Left colon (tissue), 2 donors: ENCODE data around the gene CSRP2. TPM values are rescaled to one million over a fixed set of nuclear protein-coding genes. Genes with fewer than 3 reads are reported as not detected.

Source experiments
- ATAC-seq: fragments of 200-7000 bp; cut with Tn5 transposase; one replicate; pipeline ENCODE4 v1.9.1; 2020; ENCODE audit warnings: mild to moderate bottlenecking, moderate library complexity
- DNase-seq, 2 donors: peaks; one replicate each; pipeline ENCODE4 v3.0.0-alpha.2; 2020
- intact Hi-C, 2 donors: fragments of 100-400 bp; cut with DNase I in 1 of 2; cut with micrococcal nuclease in 1 of 2; formaldehyde crosslinking; loops; one replicate each; pipeline versions ENCODE4 v1.11.2 to v1.14.0; 2022; cut with DNase I, micrococcal nuclease
- total RNA-seq, 2 donors: library from RNA; stranded (reverse); fragmentation: NEBNext Ultra II Directional; extraction: Animal tissue kit (Norgen Biotek cat#: 25700); gene quantifications; one replicate each; pipeline ENCODE4 v1.2.1, GENCODE V29; 2021
- donor health status: DM: no; HTN: no; CAD: no.
- donor health status: DM: yes; HTN: yes; CAD: no.

The CSRP2 gene
- total RNA-seq, 2 donors from 2014 or later, result 5.7 to 7.8 TPM

- DNase-seq, result no peak
- intact Hi-C loops, result no loop called here
- no peak for ATAC-seq
These were observed 19.6 kb upstream of the CSRP2 start for GRCh38 chr12:76898442-76898841.

GRCh38 chr12:76896274-76896673 lies 17.5 kb upstream of the CSRP2 start:
- ATAC-seq (no peak), DNase-seq (no peak)
- intact Hi-C loops, result no loop called here

DNA sequence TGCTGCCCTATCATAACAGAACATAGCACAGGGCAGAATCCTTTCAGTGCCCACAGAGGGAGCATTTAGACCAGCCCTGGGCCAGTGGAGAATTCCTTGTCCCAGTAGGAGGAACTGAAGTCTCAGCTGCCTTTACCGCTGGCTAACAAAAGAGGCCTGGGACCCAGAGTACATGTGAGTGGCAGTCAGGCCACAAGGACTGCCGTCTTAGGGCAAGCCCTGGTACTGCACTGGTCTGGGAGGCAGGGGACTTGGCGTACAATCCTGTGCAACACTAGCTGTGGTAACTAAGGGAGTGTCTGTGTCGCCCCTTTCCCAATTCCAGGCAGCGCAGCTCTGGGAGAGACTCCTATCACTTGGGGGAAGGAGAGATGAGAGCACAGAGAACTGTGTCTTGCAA lies 17.0 kb upstream of the CSRP2 start:
- DNase-seq (no peak), ATAC-seq (no peak)
- intact Hi-C loops, result no loop called here

- DNase-seq (no peak), ATAC-seq (no peak)
- intact Hi-C loops, result no loop called here
These were observed 12.8 kb upstream of the CSRP2 start for GRCh38 chr12:76891609-76892008.

DNA sequence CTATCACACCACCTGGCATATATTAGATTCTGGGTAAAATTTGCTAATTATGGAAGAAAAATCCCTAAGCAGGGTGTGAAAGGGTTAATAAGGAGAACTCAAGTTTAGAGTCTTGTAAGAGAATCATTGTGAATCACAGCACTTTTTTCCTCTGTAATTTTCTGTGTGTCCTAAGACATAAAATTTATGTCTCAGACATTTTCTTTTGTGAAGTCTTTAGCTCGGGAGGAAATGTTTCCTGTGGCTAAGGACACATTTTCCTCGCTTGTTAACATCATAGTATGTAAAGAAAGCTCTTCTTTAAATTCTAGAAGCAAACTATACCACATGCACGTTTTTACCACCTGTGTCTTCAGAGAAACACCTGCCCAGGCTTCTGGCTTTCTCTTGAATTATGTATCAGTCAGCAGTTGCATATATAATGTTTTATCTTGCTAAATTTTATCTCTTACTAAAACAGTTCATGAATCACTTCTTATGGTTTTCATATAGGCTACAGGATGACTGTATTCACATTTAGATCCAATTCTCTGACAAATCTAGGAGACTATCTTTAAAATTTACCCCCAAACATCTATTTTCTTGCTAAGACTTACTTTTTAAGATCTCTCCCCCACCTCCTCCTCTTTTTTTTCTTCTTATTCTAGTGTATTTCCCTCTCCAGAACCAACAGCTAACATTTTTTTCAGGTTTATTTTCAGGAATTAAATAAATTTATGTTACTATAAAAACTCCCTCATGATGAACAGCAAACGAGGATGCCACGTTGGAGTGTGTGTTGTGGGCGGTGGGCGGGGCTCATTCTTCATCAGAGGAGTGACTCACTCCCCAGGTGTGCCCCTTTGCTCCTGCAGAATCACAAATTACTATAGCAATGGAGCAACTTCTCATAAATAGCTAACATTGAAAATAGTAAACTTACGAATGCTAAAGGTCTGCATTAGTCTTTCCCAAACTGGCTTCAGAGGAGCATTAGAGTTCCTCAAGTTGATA lies 11.6 kb upstream of the CSRP2 start:
- ATAC-seq (no peak), DNase-seq (no peak)
- intact Hi-C loops, result no loop called here

GRCh38 chr12:76888775-76889174 lies 10.0 kb upstream of the CSRP2 start:
- intact Hi-C loops, result no loop called here
- no peak for DNase-seq
- no peak for ATAC-seq

DNA sequence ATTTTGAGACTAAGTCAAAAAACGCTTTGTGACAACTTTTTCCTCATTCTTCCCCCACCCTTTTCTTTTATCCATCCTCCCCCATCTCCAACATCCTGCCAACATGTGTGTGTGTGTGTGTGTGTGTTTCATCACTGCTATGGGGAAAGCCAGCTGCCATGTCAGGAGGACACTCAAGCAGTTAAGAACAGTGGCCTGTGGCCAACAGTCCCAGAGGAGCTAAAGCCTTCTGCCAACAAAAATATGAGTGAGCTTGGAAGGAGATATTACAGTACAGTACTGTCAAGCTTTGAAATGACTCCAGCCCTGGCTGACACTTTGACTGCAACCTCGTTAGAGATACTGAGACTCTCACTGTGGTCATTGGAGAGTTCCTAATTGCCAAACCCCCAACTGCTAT lies 5.0 kb upstream of the CSRP2 start:
- ATAC-seq (no peak), DNase-seq (no peak)
- intact Hi-C loops, result no loop called here

DNA sequence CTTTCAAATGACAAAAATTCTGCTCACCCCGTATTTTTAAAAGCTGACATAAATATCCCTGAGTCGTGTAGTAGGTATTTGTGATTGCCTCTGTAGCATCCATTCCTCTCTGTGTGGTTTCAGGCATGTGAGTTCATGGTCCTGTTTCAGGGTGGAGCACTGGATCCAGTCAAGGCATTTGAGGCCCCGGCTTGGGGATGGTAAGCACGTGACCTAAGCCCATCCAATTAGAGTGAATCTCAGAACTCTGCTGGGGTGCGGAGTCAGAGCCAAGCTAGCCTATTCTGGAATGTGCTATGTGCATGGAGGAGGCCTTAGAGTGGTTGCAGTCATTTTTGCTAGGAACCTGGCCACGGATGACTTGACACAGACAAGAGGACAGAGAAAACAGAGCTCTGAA lies 4.3 kb upstream of the CSRP2 start:
- DNase-seq (no peak), ATAC-seq (no peak)
- intact Hi-C loops, result no loop called here

DNA sequence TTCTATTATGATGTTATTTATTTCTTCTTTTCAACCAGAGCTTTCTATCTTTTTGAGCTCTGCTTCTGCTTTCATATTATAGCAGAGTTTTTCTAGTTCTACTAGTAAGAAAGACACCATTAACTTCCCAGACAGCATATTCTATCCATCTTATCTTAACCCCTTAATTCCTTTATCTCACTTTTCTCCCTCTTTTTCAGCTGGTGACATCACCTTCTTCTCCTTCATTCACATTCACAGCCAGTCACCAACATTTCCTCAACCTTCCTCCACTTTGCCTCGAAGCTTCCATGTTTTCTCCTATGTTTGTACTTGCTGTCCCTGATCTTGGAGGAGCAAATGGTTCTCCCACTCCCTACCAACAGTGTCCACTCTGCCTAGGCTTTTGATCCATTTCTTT lies 3.5 kb upstream of the CSRP2 start:
- intact Hi-C loops, result no loop called here
- no peak for ATAC-seq
- DNase-seq, result no peak

- DNase-seq (no peak), ATAC-seq (no peak)
- intact Hi-C loops, result no loop called here
These were observed 2.3 kb upstream of the CSRP2 start for GRCh38 chr12:76881142-76881541.

GRCh38 chr12:76880519-76881023 lies 1.8 kb upstream of the CSRP2 start:
- intact Hi-C loops, result no loop called here
- no peak for DNase-seq
- ATAC-seq, result no peak

DNA sequence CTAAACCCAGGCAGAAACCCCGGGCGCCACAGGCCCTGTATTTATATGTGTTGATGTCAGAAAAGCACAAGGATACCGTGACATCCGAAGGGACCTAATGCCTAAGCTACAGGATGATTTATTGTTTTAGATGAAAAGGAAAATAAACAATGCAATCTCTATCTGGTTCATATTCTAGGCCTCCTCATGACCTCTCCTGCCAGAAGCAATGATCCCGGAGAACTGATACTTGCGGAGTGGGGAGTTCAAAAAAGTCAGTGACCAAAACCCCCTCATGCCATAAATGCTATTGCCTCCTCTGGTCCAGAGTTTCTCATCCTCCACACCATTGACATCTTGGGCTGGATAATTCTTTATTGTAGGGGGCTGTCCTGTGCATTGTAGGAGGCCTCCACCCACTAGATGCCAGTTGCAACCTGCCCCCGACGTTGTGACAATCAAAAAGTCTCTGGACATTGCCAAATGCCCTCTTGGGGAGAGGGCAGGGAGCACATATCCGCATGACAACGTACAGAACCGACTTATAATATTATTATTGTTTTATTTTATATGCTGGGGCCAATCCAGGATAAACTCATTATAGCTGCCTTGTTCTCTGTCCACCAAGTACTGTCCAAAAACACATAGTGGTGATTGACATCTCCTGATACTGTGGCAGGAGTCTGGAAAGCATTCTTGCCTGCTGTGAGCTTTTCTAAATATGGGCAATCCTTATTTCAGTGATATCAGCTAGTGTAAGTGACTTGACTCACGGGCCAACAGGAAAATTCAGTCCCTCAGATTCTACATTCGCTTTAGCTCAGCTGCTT lies 1.1 kb upstream of the CSRP2 start:
- intact Hi-C loops, result no loop called here
- ATAC-seq, result no peak
- peak in 1 of 2 donors; percentile 15 for DNase-seq

DNA sequence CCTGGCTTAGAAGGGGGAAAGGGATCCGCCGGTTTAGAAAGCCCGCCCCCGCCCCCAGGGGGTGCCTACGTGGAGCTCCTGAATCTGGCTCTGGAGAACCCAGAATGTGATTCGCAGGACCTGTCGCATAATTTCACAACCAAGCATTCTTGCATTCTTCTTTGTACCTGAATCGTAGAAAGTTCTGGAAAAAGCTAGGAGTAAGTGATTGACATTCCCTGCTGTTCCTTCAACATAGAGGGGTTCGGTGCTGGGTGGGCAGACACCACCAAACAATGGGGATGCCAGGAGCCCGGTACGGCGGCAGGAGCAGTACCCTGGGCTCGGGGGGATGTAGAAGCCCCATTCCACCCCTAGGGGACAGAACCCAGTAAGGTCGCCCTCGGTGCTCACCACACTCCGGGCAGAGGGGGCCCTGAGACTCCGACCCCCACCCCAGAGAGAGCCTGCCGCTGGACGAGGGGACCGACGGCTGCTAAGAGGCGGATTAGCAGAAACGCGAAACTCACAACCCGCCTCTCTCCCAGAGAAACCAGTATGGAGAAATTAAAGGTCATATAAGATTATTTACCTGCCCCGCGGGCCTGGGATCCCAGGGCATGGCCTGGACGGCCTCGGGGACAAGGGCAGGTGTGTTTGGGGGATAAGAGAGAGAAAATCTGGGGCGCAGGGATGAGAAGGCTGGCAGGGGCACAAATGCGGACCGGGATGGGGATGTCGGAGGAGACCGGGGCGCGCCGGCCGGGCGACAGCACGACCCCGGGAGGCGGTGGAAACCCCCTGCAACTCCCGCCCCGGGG lies 520 bp downstream of the CSRP2 start:
- intact Hi-C loops, result no loop called here
- no peak for DNase-seq
- peak; percentile 35 for ATAC-seq

DNA sequence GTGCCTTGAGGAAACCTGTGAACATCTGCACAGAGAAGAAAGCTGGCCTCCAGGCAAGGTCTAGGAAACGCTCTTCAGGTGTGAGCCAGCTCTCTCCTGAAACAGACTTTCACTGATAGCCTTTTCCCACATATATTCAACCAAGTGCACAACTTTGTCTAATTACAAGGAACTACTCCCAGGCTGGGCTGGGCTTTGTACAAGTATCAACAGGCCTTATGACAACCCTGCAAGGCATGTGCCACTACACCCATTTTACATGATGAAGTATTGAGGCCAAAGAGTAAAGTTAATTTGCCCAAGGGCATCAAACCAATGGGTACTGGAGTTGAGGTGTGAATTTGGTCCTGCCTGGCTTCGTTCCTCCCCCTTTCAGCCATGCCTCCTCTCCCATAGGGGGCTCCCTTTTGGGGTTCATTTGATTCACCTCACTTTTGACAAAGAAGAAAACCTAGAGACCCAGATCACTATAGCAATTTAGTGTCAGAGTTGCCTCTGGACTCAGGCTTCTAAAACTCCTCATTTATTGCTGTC lies 2.1 kb downstream of the CSRP2 start:
- ATAC-seq, result no peak
- intact Hi-C loops, result no loop called here
- DNase-seq, result no peak

GRCh38 chr12:76874491-76875190 lies 4.2 kb downstream of the CSRP2 start:
- intact Hi-C loops, result no loop called here
- no peak for DNase-seq
- ATAC-seq, result no peak

DNA sequence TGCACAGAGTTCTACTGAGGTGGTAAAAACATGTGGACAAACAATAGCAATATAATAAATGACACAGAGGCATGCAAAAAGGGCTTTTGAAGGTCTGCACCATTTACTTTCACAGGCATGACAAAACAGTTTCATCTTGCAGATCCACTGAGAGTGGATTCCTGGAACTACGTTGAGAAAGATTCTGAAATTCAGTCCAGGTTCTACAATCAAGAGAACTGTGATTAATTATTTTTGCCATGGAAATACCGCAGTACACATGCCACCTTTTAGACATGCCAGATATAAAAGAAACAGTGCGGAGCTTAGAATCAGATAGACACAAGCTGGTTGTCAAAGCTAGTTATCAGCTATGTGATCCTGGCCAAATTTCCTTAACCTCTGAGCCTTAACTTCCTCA lies 4.8 kb downstream of the CSRP2 start:
- DNase-seq (no peak), ATAC-seq (no peak)
- intact Hi-C loops, result no loop called here

- no peak for DNase-seq
- intact Hi-C loops, result no loop called here
- no peak for ATAC-seq
These were observed 6.4 kb downstream of the CSRP2 start for GRCh38 chr12:76872415-76872814.

DNA sequence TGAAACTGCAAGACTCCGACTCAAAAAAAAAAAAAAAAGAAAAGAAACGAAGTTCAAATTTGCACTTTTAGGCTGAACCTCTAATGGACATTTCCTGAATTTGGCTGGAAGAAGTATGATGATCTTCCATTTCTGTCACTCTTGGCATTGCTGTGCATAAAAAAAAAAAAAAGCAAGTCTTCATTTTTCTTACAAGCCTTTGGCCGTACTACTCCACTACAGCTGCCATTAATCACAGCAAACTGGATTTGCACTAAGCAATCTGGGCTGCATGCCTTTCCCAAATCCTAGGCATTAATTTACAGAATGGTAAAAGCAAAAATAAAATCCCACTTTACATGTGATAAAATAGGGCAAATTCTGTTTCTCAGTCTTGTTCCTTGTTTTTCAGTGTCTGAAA lies 7.1 kb downstream of the CSRP2 start:
- ATAC-seq, result no peak
- intact Hi-C loops, result no loop called here
- no peak for DNase-seq
